Keratinocyte (primary cell): Measurements from ENCODE around the gene SLC10A6.

Experiments
- EZH2 ChIP-seq: IDR thresholded peaks from one replicate; pipeline ENCODE4 v1.6.1; 2012; ENCODE audit warnings: inconsistent platforms, mild to moderate bottlenecking, low read length, moderate library complexity
- TF ChIP-seq, protein P1 (sequence below), 3 experiments: IDR thresholded peaks in 1 of 3; conservative IDR thresholded peaks in 1 of 3; optimal IDR thresholded peaks in 1 of 3; 2 replicates in 2 of 3; 3 replicates in 1 of 3; pipeline versions ENCODE3 to v1.5.1; 2011; ENCODE audit warnings: low read length in 3 of 3, mild to moderate bottlenecking in 3 of 3, moderate library complexity in 2 of 3, control low read depth in 1 of 3, inconsistent platforms in 1 of 3; ENCODE audit not compliant: insufficient read depth in 2 of 3; ENCODE audit errors: extremely low read depth in 1 of 3

DNA sequence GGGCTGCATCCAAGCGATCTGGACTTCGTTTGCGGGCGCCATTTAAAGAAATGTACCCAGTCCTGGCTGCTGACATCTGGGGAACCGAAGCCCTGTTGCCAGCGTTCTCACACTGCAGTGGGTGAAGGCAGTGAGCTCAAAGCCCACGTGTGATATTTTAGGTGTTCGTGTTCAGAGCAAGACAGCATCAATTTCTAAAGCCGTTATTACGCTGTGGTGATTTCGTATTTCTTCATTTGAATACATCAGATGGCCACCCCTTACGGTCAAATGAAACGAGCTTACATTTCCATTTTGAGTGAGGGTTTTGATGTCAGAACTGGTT lies 43.4 kb upstream of the SLC10A6 start:
- TF ChIP-seq, protein P1, sequence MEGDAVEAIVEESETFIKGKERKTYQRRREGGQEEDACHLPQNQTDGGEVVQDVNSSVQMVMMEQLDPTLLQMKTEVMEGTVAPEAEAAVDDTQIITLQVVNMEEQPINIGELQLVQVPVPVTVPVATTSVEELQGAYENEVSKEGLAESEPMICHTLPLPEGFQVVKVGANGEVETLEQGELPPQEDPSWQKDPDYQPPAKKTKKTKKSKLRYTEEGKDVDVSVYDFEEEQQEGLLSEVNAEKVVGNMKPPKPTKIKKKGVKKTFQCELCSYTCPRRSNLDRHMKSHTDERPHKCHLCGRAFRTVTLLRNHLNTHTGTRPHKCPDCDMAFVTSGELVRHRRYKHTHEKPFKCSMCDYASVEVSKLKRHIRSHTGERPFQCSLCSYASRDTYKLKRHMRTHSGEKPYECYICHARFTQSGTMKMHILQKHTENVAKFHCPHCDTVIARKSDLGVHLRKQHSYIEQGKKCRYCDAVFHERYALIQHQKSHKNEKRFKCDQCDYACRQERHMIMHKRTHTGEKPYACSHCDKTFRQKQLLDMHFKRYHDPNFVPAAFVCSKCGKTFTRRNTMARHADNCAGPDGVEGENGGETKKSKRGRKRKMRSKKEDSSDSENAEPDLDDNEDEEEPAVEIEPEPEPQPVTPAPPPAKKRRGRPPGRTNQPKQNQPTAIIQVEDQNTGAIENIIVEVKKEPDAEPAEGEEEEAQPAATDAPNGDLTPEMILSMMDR (optimal IDR thresholded peaks at IDR 0.05 in 1 of 3, IDR thresholded peaks at IDR 0.05 in 1 of 3, conservative IDR thresholded peaks at IDR 0.05 in 1 of 3; ENCODE audit: extremely low read depth in 1 of 3, insufficient read depth in 2 of 3, low read length in 3 of 3): no peak
- TF ChIP-seq EZH2: no peak
